ENCODE results near the gene XRCC3. TPM values are rescaled to one million over a fixed set of nuclear protein-coding genes. Genes with fewer than 3 reads are reported as not detected.

The XRCC3 gene
- total RNA-seq, 4 donors from 2014 or later, result 0.59 to 14.4 (median 5.2) TPM

DNA sequence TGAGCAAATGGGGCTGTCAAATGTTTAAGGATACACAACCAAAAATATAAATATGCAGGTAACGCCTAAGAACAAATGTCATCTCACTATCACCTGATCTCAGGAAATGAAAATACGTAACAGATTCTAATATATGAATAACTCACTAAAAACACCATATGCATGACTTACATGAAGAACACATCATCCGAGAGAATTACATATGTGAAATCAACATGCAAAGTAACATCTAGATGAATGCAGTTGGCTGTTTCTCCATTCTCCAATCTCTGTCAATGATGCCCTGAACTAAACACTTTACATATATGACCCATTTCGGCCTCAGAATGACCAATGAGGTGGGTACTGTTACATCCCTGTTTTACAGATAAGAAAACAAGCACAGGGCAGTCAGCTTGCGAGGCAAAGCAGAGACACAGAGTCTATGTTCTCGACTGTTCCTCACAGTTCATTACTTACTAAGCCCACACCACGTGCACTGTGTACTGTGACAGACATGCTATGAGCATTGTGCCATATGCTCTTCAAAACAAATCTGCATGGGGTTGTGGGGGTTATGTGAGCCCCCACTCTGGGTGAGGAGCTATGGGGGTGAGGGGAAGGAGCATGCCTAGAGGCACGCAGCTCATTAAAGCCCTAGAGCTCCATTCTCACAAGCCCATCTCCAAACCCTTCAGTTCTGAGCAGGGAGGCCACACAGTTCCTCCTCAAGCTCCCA is 43.0 kb upstream of the XRCC3 start:
- no peak for DNase-seq
- H3K4me3 ChIP-seq, result no peak overlapping the region
- TF ChIP-seq POLR2A (IDR thresholded peaks at IDR 0.05), result no peak
- TF ChIP-seq, protein P1, sequence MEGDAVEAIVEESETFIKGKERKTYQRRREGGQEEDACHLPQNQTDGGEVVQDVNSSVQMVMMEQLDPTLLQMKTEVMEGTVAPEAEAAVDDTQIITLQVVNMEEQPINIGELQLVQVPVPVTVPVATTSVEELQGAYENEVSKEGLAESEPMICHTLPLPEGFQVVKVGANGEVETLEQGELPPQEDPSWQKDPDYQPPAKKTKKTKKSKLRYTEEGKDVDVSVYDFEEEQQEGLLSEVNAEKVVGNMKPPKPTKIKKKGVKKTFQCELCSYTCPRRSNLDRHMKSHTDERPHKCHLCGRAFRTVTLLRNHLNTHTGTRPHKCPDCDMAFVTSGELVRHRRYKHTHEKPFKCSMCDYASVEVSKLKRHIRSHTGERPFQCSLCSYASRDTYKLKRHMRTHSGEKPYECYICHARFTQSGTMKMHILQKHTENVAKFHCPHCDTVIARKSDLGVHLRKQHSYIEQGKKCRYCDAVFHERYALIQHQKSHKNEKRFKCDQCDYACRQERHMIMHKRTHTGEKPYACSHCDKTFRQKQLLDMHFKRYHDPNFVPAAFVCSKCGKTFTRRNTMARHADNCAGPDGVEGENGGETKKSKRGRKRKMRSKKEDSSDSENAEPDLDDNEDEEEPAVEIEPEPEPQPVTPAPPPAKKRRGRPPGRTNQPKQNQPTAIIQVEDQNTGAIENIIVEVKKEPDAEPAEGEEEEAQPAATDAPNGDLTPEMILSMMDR (IDR thresholded peaks at IDR 0.05), result no peak
- intact Hi-C loops (cut with DNase I; ENCODE audit: low total_unique reads), result no loop called here
- H3K36me3 ChIP-seq, result no peaks in the 10 kb centered on the region
- no peaks in the 10 kb centered on the region for H3K4me1 ChIP-seq
- no peaks in the 10 kb centered on the region for H3K9me3 ChIP-seq
- H3K27me3 ChIP-seq, result no peaks in the 10 kb centered on the region
- H3K27ac ChIP-seq, result no peak overlapping the region

DNA sequence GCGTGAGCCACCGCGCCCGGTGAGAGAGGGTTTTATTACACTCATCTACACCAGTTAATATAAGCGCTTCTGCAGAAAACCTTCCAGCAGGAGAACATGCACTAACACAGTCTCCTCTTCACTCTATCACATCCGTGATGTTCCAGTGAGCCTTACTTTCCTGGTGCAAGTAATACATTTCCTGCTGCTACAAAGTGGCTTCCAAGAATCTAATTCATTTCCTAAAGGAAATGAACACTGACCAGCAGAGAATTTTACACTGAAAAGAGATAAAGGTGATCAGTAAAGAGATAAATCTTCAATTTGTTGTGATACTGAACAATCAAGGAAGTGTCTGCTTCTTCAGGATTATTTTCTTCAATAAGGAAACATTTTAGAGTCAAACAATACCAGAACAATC is 39.8 kb upstream of the XRCC3 start:
- H3K36me3 ChIP-seq, result no peaks in the 10 kb centered on the region
- H3K27ac ChIP-seq, result no peak overlapping the region
- no peak for DNase-seq
- intact Hi-C loops (cut with DNase I; ENCODE audit: low total_unique reads), result no loop called here
- TF ChIP-seq, protein P1 (IDR thresholded peaks at IDR 0.05), result no peak
- no peak for TF ChIP-seq POLR2A (IDR thresholded peaks at IDR 0.05)
- no peak overlapping the region for H3K4me3 ChIP-seq
- no peaks in the 10 kb centered on the region for H3K27me3 ChIP-seq
- H3K4me1 ChIP-seq, result no peaks in the 10 kb centered on the region
- no peaks in the 10 kb centered on the region for H3K9me3 ChIP-seq

DNA sequence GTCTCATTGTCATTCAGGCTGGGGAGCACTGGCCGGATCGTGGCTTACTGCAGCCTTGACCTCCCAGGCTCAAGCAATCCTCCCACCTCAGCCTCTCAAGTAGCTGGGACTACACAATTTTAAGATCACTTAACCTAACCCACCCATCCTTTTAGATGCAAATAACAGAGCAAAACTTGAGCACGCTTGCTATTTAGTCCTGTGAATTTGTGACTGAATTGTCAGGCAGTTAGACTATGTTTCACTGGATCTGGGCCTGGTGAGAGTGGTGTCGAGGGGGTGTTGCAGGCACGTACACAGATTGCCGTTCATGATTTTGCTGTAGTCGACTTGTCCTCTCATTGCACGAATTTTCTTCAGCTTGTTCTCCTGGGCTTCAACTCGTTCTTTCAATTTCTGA is 38.5 kb upstream of the XRCC3 start:
- no peaks in the 10 kb centered on the region for H3K36me3 ChIP-seq
- TF ChIP-seq, protein P1 (IDR thresholded peaks at IDR 0.05), result no peak
- no peak for TF ChIP-seq POLR2A (IDR thresholded peaks at IDR 0.05)
- no peak overlapping the region for H3K4me3 ChIP-seq
- no peak overlapping the region for H3K27ac ChIP-seq
- H3K4me1 ChIP-seq, result no peaks in the 10 kb centered on the region
- intact Hi-C loops (cut with DNase I; ENCODE audit: low total_unique reads), result no loop called here
- no peaks in the 10 kb centered on the region for H3K9me3 ChIP-seq
- DNase-seq, result no peak
- H3K27me3 ChIP-seq, result no peaks in the 10 kb centered on the region

DNA sequence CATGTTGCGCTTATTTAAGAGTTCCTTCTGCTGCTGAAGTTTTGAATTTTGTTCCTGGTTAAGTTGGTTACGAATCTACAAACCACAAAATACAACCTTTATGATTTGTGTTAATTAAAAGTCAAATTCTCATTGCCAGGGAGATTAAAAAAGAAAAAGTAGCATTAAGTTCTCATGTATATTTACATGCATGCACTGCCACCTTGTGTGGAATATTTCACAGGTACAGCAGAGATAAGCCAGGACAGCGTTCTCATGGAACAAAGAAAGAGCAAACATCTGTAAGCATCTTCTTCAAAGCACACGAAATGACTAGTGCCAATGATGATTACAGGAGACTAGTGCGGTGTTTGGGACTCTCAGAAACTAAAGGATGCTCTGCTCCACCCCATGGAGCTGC is 34.6 kb upstream of the XRCC3 start:
- no peaks in the 10 kb centered on the region for H3K4me1 ChIP-seq
- no peaks in the 10 kb centered on the region for H3K27me3 ChIP-seq
- TF ChIP-seq, protein P1 (IDR thresholded peaks at IDR 0.05), result peak in 3 of 4 experiments; percentile 22 to 41 (median 29)
- no peak for TF ChIP-seq POLR2A (IDR thresholded peaks at IDR 0.05)
- no peak overlapping the region for H3K4me3 ChIP-seq
- H3K36me3 ChIP-seq, result no peaks in the 10 kb centered on the region
- no peak overlapping the region for H3K27ac ChIP-seq
- no peaks in the 10 kb centered on the region for H3K9me3 ChIP-seq
- intact Hi-C loops (cut with DNase I; ENCODE audit: low total_unique reads), result no loop called here
- DNase-seq, result no peak

DNA sequence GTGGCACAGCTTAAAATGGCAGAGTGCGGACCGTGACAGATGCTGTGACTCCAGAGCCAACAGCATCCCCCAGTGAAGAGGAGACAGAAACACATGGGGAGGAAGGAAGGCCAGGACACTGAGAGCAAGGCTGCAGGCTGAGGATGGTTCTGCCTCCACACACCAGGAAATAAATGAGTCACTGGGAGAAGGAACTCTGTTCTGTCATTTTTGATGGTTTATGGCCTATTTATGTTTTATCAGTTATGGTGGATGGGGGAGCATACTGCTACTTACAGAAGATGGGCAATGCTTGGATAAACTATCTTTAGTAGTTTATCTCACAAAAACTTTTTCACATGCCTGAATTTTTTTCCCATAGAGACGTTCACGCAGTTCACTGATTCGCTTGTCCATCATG is 34.2 kb upstream of the XRCC3 start:
- Histone ChIP-seq H3K4me1 (no peaks in the 10 kb centered on the region), H3K4me3 (no peak overlapping the region), H3K36me3 (no peaks in the 10 kb centered on the region), H3K27ac (no peak overlapping the region), H3K9me3 (no peaks in the 10 kb centered on the region), H3K27me3 (no peaks in the 10 kb centered on the region)
- intact Hi-C loops (cut with DNase I; ENCODE audit: low total_unique reads), result no loop called here
- no peak for DNase-seq
- TF ChIP-seq POLR2A (IDR thresholded peaks at IDR 0.05), result no peak
- TF ChIP-seq, protein P1 (IDR thresholded peaks at IDR 0.05), result no peak
